Liver (tissue), 9 donors: Measurements from ENCODE around the gene SBK2. TPM values are rescaled to one million over a fixed set of nuclear protein-coding genes. Genes with fewer than 3 reads are reported as not detected.

Source experiments
- DNase-seq: peaks from one replicate; pipeline ENCODE4 v3.0.0-alpha.2; 2017; ENCODE audit warnings: low spot score
- H3K27ac ChIP-seq, 2 donors: one replicate each; pipeline ENCODE4 v1.7.0; 2013; ENCODE audit warnings: inconsistent platforms in 2 of 2, low read length in 2 of 2, control low read depth in 1 of 2, low read depth in 1 of 2, mild to moderate bottlenecking in 1 of 2
- H3K27me3 ChIP-seq, 4 donors: one replicate each; pipeline versions ENCODE4 v1.6.1 to v1.7.0; 2013; ENCODE audit warnings: low read length in 3 of 4, inconsistent platforms in 1 of 4, mild to moderate bottlenecking in 1 of 4, moderate library complexity in 1 of 4; ENCODE audit not compliant: control insufficient read depth in 4 of 4, insufficient read depth in 4 of 4
- H3K36me3 ChIP-seq, 4 donors: one replicate each; pipeline versions ENCODE4 v1.6.1 to v1.7.0; 2013; ENCODE audit warnings: low read length in 3 of 4, mild to moderate bottlenecking in 3 of 4, low read depth in 1 of 4, moderate library complexity in 1 of 4; ENCODE audit not compliant: control insufficient read depth in 4 of 4, insufficient read depth in 3 of 4
- H3K4me1 ChIP-seq, 4 donors: one replicate each; pipeline versions ENCODE4 v1.6.1 to v1.7.0; 2013; ENCODE audit warnings: low read length in 3 of 4, mild to moderate bottlenecking in 3 of 4, moderate library complexity in 1 of 4; ENCODE audit not compliant: control insufficient read depth in 4 of 4, insufficient read depth in 4 of 4
- H3K4me3 ChIP-seq, 3 donors: one replicate each; pipeline versions ENCODE4 v1.6.1 to v1.7.0; 2013; ENCODE audit warnings: low read length in 3 of 3, control low read depth in 1 of 3, low read depth in 1 of 3, mild to moderate bottlenecking in 1 of 3
- H3K9ac ChIP-seq, 2 donors: one replicate each; pipeline ENCODE4 v1.7.0; 2013; ENCODE audit warnings: low read length in 2 of 2, mild to moderate bottlenecking in 2 of 2, moderate library complexity in 2 of 2, control low read depth in 1 of 2, low read depth in 1 of 2
- H3K9me3 ChIP-seq, 4 donors: one replicate each; pipeline versions ENCODE4 v1.6.1 to v1.7.0; 2013; ENCODE audit warnings: low read length in 3 of 4; ENCODE audit not compliant: control insufficient read depth in 4 of 4
- EGR1 ChIP-seq, 2 donors: IDR thresholded peaks; 2 replicates each; pipeline ENCODE4 v1.6.1; 2016 to 2018; ENCODE audit warnings: antibody characterized with exemption in 2 of 2, low read depth in 2 of 2
- FOXA1 ChIP-seq: IDR thresholded peaks from 2 replicates; pipeline ENCODE4 v1.6.1; 2016; ENCODE audit warnings: antibody characterized with exemption
- FOXA2 ChIP-seq: IDR thresholded peaks from 2 replicates; pipeline ENCODE4 v1.6.1; 2016; ENCODE audit warnings: antibody characterized with exemption
- GABPA ChIP-seq, 2 donors: IDR thresholded peaks in 1 of 2; conservative IDR thresholded peaks in 1 of 2; 2 replicates each; pipeline ENCODE4 v1.6.1; 2016; ENCODE audit warnings: antibody characterized with exemption in 2 of 2, mild to moderate bottlenecking in 1 of 2, moderate library complexity in 1 of 2
- HNF4A ChIP-seq, 2 donors: conservative IDR thresholded peaks; 2 replicates each; pipeline ENCODE4 v1.6.1; 2016; ENCODE audit warnings: antibody characterized with exemption in 2 of 2, mild to moderate bottlenecking in 2 of 2
- HNF4G ChIP-seq: IDR thresholded peaks from 2 replicates; pipeline ENCODE4 v1.6.1; 2016; ENCODE audit warnings: antibody characterized with exemption
- JUND ChIP-seq, 2 donors: IDR thresholded peaks; 2 replicates each; pipeline ENCODE4 v1.6.1; 2016; ENCODE audit warnings: antibody characterized with exemption in 2 of 2
- NR2F2 ChIP-seq: IDR thresholded peaks from 2 replicates; pipeline ENCODE4 v1.6.1; 2016; ENCODE audit warnings: antibody characterized with exemption
- RAD21 ChIP-seq, 2 donors: IDR thresholded peaks; 2 replicates each; pipeline ENCODE4 v1.6.1; 2016; ENCODE audit warnings: antibody characterized with exemption in 2 of 2, mild to moderate bottlenecking in 2 of 2
- RXRA ChIP-seq, 2 donors: IDR thresholded peaks; 2 replicates each; pipeline ENCODE4 v1.6.1; 2017 to 2018; ENCODE audit warnings: antibody characterized with exemption in 2 of 2, mild to moderate bottlenecking in 1 of 2
- SP1 ChIP-seq: IDR thresholded peaks from 2 replicates; pipeline ENCODE4 v1.6.1; 2018; ENCODE audit warnings: antibody characterized with exemption, mild to moderate bottlenecking
- TAF1 ChIP-seq: conservative IDR thresholded peaks from 2 replicates; pipeline ENCODE4 v1.6.1; 2016; ENCODE audit warnings: antibody characterized with exemption, mild to moderate bottlenecking
- YY1 ChIP-seq: IDR thresholded peaks from 2 replicates; pipeline ENCODE4 v1.6.1; 2016; ENCODE audit warnings: antibody characterized with exemption, mild to moderate bottlenecking
- WGBS: extraction: QIAGEN DNeasy Blood & Tissue Kit; methylation state at CpG from one replicate; pipeline ENCODE4 v1.1.7; 2013; 5-methylcytosine and 5-hydroxymethylcytosine counted together
- polyA plus RNA-seq, 2 donors: library from polyadenylated mRNA; stranded (reverse) in 1 of 2; unstranded in 1 of 2; fragments of 200-250 nt in 1 of 2; fragments of >200 nt in 1 of 2; fragmentation: Nextera tagmentation in 1 of 2; extraction: Ambion mirVana in 1 of 2; gene quantifications; one replicate each; pipeline versions ENCODE4 v1.2.1 to v1.2.3, GENCODE V29; 2013 to 2015
- total RNA-seq, 2 donors: library from RNA; depleted of rRNA; stranded (reverse); fragments of >200 nt; gene quantifications; one replicate each; pipeline ENCODE4 v1.2.3, GENCODE V29; 2014
- TF ChIP-seq, protein P1 (sequence below): IDR thresholded peaks from 2 replicates; pipeline ENCODE4 v1.6.1; 2016; ENCODE audit warnings: antibody characterized with exemption
- TF ChIP-seq, protein P2 (sequence below): fragments of 150-350 bp; IDR thresholded peaks from 2 replicates; pipeline ENCODE4 v1.5.1; 2017; ENCODE audit warnings: improper control_type of control experiment, low read depth, low read length; ENCODE audit not compliant: missing input control
- TF ChIP-seq, protein P3 (sequence below): IDR thresholded peaks from 2 replicates; pipeline ENCODE4 v1.6.1; 2016; ENCODE audit warnings: antibody characterized with exemption
- TF ChIP-seq, protein P4 (sequence below): IDR thresholded peaks from 2 replicates; pipeline ENCODE4 v1.6.1; 2016; ENCODE audit warnings: antibody characterized with exemption, mild to moderate bottlenecking
- TF ChIP-seq, protein P5 (sequence below): IDR thresholded peaks from 2 replicates; pipeline ENCODE4 v1.6.1; 2016; ENCODE audit warnings: antibody characterized with exemption
- donor health status: healthy.
- donor health status: healthy.
- donor health status: healthy.
- donor health status: healthy.
- donor health status: healthy.

The SBK2 gene
- total and polyA plus RNA-seq, 4 donors, result not detected

DNA sequence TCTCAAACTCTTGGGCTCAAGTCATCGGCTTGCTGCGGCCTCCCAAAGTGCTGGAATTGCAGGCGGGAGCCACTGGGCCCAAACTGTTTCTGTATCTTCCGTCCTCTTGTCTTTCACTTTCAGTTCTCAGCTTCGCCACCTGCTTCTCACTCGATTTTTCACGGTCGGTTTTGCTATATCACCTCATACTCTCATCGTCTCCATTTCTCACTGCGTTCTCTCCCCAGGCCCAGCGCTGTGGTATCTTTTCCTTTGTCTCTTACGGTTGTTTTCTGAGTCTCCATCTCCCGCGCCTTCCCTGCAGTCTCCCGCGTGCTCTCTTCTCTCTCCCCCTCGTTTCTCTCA lies 33.8 kb downstream of the SBK2 start:
- Histone ChIP-seq H3K9me3 (no peaks in the 10 kb centered on the region), H3K27me3 (no peaks in the 10 kb centered on the region), H3K9ac (no peak overlapping the region), H3K36me3 (no peaks in the 10 kb centered on the region), H3K4me1 (peaks cover 0 to 6% (median 3%) of the 10 kb centered on the region in 4 donors), H3K4me3 (no peak overlapping the region), H3K27ac (no peak overlapping the region)
- WGBS, result 78% methylated on average over 17 of the region's 17 CpGs
- DNase-seq, result no peak
- no peak for TF ChIP-seq TAF1
- TF ChIP-seq, protein P1, sequence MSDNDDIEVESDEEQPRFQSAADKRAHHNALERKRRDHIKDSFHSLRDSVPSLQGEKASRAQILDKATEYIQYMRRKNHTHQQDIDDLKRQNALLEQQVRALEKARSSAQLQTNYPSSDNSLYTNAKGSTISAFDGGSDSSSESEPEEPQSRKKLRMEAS, result no peak

DNA sequence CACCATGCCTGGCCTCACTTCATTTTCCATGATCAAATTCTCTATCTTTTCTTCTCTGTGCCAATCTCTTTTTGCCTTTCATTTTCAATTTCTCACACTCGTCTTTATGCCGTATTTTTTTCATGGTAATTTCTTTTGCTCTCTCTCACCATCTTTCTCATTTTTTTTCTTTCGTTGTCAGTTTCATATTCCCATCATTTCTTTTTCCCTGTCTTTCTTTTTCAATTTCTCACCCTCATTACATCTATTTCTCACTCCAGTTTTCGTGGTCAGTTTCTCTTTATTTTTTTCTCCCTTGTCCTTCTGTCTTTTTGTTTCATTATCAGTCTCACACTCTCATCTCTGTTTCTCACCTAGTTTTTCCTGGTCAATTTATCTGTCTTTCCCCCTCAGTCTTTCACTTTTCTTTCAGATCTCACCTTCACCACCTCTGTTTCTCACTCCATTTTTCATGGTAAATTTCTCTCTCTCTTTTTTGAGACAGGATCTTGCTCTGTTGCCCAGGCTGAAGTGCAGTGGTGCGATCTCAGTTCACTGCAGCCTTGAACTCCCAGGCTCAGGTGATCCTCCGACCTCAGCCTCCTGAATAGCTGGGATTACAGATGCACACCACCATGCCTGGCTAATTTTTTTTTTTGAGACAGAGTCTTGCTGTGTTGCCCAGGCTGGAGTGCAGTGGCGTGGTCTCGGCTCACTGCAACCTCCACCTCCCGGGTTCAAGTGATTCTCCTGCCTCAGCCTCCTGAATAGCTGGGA lies 34.6 kb downstream of the SBK2 start:
- H3K27me3 ChIP-seq, result no peaks in the 10 kb centered on the region
- 83% methylated on average over 9 of the region's 9 CpGs for WGBS
- DNase-seq, result no peak
- H3K36me3 ChIP-seq, result no peaks in the 10 kb centered on the region
- H3K4me1 ChIP-seq, result peaks cover 0 to 6% (median 3%) of the 10 kb centered on the region in 4 donors
- no peaks in the 10 kb centered on the region for H3K9me3 ChIP-seq
- no peak overlapping the region for H3K9ac ChIP-seq
- H3K27ac ChIP-seq, result no peak overlapping the region
- H3K4me3 ChIP-seq, result no peak overlapping the region
- TF ChIP-seq JUND (IDR thresholded peaks at IDR 0.05) (no peak), RAD21 (IDR thresholded peaks at IDR 0.05) (no peak), TAF1 (no peak), YY1 (no peak), EGR1 (IDR thresholded peaks at IDR 0.05; ENCODE audit: low read depth in 2 of 2) (no peak), FOXA1 (no peak), NR2F2 (no peak), HNF4G (no peak), RXRA (IDR thresholded peaks at IDR 0.05) (no peak), GABPA (IDR thresholded peaks at IDR 0.05 in 1 of 2, conservative IDR thresholded peaks at IDR 0.05 in 1 of 2) (no peak), SP1 (no peak), HNF4A (conservative IDR thresholded peaks at IDR 0.05) (no peak), FOXA2 (no peak)
- TF ChIP-seq, protein P2, sequence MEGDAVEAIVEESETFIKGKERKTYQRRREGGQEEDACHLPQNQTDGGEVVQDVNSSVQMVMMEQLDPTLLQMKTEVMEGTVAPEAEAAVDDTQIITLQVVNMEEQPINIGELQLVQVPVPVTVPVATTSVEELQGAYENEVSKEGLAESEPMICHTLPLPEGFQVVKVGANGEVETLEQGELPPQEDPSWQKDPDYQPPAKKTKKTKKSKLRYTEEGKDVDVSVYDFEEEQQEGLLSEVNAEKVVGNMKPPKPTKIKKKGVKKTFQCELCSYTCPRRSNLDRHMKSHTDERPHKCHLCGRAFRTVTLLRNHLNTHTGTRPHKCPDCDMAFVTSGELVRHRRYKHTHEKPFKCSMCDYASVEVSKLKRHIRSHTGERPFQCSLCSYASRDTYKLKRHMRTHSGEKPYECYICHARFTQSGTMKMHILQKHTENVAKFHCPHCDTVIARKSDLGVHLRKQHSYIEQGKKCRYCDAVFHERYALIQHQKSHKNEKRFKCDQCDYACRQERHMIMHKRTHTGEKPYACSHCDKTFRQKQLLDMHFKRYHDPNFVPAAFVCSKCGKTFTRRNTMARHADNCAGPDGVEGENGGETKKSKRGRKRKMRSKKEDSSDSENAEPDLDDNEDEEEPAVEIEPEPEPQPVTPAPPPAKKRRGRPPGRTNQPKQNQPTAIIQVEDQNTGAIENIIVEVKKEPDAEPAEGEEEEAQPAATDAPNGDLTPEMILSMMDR, result no peak
- TF ChIP-seq, protein P1, result no peak
- TF ChIP-seq, protein P3, sequence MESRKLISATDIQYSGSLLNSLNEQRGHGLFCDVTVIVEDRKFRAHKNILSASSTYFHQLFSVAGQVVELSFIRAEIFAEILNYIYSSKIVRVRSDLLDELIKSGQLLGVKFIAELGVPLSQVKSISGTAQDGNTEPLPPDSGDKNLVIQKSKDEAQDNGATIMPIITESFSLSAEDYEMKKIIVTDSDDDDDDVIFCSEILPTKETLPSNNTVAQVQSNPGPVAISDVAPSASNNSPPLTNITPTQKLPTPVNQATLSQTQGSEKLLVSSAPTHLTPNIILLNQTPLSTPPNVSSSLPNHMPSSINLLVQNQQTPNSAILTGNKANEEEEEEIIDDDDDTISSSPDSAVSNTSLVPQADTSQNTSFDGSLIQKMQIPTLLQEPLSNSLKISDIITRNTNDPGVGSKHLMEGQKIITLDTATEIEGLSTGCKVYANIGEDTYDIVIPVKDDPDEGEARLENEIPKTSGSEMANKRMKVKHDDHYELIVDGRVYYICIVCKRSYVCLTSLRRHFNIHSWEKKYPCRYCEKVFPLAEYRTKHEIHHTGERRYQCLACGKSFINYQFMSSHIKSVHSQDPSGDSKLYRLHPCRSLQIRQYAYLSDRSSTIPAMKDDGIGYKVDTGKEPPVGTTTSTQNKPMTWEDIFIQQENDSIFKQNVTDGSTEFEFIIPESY, result no peak
- TF ChIP-seq, protein P4, sequence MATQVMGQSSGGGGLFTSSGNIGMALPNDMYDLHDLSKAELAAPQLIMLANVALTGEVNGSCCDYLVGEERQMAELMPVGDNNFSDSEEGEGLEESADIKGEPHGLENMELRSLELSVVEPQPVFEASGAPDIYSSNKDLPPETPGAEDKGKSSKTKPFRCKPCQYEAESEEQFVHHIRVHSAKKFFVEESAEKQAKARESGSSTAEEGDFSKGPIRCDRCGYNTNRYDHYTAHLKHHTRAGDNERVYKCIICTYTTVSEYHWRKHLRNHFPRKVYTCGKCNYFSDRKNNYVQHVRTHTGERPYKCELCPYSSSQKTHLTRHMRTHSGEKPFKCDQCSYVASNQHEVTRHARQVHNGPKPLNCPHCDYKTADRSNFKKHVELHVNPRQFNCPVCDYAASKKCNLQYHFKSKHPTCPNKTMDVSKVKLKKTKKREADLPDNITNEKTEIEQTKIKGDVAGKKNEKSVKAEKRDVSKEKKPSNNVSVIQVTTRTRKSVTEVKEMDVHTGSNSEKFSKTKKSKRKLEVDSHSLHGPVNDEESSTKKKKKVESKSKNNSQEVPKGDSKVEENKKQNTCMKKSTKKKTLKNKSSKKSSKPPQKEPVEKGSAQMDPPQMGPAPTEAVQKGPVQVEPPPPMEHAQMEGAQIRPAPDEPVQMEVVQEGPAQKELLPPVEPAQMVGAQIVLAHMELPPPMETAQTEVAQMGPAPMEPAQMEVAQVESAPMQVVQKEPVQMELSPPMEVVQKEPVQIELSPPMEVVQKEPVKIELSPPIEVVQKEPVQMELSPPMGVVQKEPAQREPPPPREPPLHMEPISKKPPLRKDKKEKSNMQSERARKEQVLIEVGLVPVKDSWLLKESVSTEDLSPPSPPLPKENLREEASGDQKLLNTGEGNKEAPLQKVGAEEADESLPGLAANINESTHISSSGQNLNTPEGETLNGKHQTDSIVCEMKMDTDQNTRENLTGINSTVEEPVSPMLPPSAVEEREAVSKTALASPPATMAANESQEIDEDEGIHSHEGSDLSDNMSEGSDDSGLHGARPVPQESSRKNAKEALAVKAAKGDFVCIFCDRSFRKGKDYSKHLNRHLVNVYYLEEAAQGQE, result no peak
- TF ChIP-seq, protein P5, sequence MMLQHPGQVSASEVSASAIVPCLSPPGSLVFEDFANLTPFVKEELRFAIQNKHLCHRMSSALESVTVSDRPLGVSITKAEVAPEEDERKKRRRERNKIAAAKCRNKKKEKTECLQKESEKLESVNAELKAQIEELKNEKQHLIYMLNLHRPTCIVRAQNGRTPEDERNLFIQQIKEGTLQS, result no peak
